Stimulated activated CD4-positive, alpha-beta T cell treated with anti-CD3 and anti-CD28 coated beads, Interleukin-4, amount 100 ng/mL, for 4 hours (primary cell): Measurements from ENCODE around the gene MOB3C.

ENCODE experiments used
- DNase-seq, 2 experiments: peaks; one replicate each; pipeline ENCODE4 v3.0.0-alpha.2; 2020

The MOB3C gene

GRCh38 chr1:46569884-46570725 lies 46.5 kb downstream of the MOB3C start:
- DNase-seq = no peak

GRCh38 chr1:46569116-46569515 lies 47.5 kb downstream of the MOB3C start:
- no peak for DNase-seq

- DNase-seq = no peak
These were observed 48.1 kb downstream of the MOB3C start for GRCh38 chr1:46568461-46568891.

GRCh38 chr1:46563341-46563740 lies 53.3 kb downstream of the MOB3C start:
- DNase-seq = no peak

GRCh38 chr1:46562498-46562897 lies 54.1 kb downstream of the MOB3C start:
- no peak for DNase-seq

- no peak for DNase-seq
These were observed 57.6 kb downstream of the MOB3C start for GRCh38 chr1:46558966-46559365.

- no peak for DNase-seq
These were observed 58.3 kb downstream of the MOB3C start for GRCh38 chr1:46558141-46558963.
